IPS DF 19.7 (cell line): ENCODE results near the gene SEH1L.
"Not testable (repeated sequence)": the region's sequence is repeated elsewhere in the genome, so short reads cannot be mapped to it uniquely, and the experiment has no call there.

Experiments
- DNase-seq: peaks from one replicate; pipeline ENCODE4 v3.0.0-alpha.2; 2013; ENCODE audit warnings: low read depth, low spot score

The SEH1L gene

GRCh38 chr18:12995424-12995823 is 47.6 kb downstream of the SEH1L start:
- DNase-seq: no peak

DNA sequence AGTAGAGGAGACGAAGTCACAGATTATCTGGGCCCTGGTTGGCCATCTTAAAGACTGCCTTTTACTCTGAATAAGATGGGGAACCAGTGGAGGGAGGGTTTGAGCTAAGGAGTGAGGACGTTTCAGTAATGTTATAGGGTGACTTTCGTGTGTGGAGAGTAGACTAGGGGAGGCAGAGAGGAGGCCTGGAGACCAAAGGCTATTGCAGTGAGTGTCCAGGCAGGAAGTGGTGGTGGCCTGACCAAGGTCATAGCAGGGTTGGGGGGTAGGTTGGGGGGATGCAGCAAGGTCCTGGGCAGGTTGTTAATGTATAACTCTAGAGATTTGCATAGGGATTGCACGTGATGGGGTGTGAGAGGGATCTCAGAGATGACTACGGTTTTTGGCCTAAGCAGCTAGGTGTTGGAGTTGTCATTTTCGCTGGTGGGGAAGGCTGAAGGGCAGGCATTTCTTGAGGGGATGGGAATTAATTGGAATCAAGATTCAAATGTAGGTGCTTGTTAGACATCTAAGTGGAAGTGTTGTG is 48.2 kb downstream of the SEH1L start:
- DNase-seq: no peak

DNA sequence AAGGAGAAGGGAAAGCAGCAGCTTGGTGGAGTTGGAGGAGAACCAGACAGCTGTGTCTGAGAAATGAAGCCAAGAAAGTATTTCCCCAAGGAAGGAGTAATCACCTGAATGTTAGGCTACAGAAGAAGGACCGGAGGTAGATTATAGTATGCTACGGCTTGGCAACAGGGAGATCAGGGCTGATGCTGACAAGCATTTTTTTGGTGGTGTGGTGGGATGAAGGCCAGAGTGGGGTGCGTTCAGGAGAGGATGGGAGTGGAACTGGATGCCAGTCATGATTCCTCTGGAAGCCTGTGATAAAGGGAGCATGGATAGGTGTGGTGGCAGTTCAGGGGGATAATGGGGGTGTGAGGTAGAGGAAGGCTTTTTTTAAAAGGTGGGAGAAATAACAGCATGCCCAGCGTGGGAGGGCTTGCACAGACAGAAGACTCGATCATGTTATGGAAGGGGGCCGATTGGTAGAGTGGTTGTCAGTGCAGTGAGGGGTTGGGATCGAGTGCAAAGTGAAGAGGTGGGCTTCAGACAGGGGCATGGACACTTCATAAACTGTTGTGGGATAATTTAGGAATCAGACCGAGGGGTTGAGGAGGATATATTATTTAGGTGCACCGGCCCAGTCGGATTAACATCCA is 49.0 kb downstream of the SEH1L start:
- DNase-seq: no peak

- DNase-seq: not testable (repeated sequence)
These were observed 49.5 kb downstream of the SEH1L start for GRCh38 chr18:12997330-12997729.

- no peak for DNase-seq
These were observed 50.7 kb downstream of the SEH1L start for GRCh38 chr18:12998332-12999060.

GRCh38 chr18:13003466-13003896 is 55.7 kb downstream of the SEH1L start:
- peak; percentile 78 for DNase-seq

DNA sequence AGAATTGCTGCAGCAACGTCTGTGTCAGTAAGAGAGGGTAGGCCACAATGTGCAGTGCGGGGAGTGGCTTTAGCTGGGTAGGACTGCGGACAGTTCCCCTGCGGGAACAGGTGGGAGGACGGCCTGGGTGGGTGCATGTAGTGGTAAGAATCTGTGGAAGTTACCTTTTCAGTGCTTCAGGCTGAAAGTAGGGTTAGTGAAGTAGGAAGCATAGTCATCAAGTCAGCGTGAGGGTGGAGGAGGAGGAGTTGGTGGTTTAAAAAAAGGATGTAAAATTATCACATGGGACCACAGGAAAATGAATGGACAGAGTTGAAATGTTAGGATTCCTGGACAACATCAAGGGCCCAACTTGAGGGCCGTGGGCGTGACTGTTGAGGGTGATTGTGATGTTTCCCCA is 56.6 kb downstream of the SEH1L start:
- no peak for DNase-seq

DNA sequence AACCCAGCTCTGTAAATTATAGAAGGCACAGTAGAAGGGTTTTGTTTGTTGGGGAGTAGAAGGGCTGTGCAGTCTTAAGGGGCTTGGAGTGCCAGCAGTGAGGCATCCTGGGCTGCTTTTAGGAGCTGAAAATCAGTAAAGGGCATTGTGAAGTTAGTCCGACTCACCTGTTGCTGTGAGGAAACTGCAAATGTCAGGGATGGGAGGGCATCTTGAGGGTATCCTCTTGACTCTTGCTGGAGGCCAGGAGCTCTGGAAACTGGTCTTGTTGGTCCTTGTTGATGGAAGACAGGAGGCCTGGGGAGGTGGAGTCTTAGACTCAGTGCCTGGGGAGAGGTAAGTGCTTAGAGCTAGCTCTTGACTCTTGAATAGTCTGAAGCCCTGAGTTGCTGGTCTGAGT is 57.5 kb downstream of the SEH1L start:
- no peak for DNase-seq

GRCh38 chr18:13006531-13007247 is 58.9 kb downstream of the SEH1L start:
- DNase-seq: no peak

DNA sequence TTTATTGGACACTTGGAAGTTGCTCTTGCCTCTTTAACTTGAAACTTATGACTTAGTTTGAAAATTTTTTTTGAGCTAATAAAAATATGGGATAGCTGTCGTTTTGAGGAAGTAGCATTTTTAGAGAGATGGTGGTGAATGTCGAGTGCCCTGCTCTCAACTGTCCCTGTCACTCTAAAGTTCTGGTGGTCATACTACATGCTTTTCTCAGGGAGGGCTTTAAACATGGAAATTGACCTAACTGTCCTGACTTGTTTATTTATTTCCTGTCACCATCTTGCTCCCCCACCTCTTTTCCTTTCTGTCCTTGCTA is 59.4 kb downstream of the SEH1L start:
- no peak for DNase-seq

GRCh38 chr18:13011719-13012118 is 63.9 kb downstream of the SEH1L start:
- no peak for DNase-seq

DNA sequence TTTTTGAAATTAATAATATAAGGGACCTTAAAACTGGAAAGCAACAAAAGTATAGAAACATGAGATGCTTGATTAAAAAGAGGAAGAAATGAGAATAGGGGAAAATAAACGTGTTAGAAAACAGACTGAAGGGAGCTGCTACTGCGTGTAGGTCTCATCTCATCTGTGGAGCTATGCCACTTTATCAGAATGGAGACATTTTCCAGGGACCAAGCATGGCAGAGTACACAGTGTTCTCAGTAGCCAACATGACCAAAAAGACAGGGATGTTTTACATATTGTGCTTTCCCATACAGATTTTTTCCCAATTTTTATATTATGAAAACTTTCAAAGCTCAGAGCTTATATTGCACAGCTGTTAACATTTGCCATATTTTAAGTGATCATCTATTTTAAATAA is 66.4 kb downstream of the SEH1L start:
- DNase-seq: no peak

DNA sequence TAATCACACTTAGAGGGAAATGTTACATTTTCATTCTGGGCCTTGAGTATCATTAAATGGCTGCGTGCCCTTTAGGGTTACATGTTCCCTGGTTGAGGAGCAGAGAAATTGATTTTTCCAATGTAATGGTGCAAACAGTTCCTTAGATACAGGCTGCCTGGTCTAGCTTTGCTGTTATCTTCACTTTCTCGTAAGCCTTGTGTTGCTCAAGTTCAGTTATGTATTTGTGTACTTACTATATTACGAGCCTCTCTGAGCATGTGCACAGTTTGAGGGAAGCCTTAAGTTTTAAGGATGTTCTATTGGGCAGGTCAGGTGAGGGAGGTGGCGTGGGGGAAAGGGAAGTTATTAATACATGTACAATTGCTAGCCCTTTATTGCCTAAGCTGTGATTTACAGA is 67.0 kb downstream of the SEH1L start:
- DNase-seq: no peak

- DNase-seq: no peak
These were observed 69.5 kb downstream of the SEH1L start for GRCh38 chr18:13017247-13017875.

GRCh38 chr18:13018374-13018773 is 70.6 kb downstream of the SEH1L start:
- DNase-seq: no peak

GRCh38 chr18:13019301-13019700 is 71.5 kb downstream of the SEH1L start:
- DNase-seq: no peak

DNA sequence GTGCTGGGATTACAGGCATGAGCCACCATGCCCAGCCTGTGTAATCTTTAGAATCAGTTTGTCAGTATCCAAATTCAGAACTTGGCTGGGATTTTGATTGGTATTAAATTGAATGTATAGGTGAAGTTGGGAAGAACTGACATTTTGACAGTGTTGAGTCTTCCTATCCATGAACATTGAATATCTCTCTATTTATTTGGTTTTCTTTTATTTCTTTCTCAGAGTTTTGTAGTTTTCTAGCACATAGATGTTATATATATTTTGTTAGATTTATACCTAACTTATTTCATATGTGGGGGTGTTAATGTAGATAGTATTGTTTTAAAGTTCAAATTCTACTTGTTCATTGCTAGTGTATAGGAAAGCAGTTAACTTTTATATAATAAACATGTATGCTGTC is 74.8 kb downstream of the SEH1L start:
- no peak for DNase-seq

DNA sequence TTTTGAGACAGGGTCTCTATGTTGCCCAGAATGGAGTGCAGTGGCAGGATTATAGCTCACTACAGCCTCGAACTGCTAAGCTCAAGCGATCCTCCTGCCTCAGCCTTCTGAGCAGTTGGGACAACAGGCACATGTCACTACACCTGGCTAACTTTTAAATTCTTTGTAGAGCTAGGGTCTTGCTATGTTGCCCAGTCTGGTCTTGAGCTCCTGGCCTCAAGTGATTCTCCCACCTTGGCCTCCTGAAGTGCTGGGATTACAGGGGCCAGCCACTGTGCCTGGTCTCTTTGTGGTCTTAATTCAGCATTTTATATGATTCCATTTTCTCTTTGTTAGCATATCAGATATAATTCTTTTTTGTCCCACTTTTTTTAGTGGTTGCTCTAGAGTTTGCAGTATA is 77.4 kb downstream of the SEH1L start:
- DNase-seq: no peak

- no peak for DNase-seq
These were observed 78.9 kb downstream of the SEH1L start for GRCh38 chr18:13026583-13027270.

- DNase-seq: no peak
These were observed 81.1 kb downstream of the SEH1L start for GRCh38 chr18:13028869-13029268.

- no peak for DNase-seq
These were observed 84.4 kb downstream of the SEH1L start for GRCh38 chr18:13032173-13032572.
